A549 (cell line): ENCODE measurements around the gene CCSER1. TPM values are rescaled to one million over a fixed set of nuclear protein-coding genes. Genes with fewer than 3 reads are reported as not detected.
"Not testable (repeated sequence)": the region's sequence is repeated elsewhere in the genome, so short reads cannot be mapped to it uniquely, and the experiment has no call there.

Source experiments
- ATAC-seq, 2 experiments: fragments of 200-7000 bp in 1 of 2; fragments of >200 bp in 1 of 2; cut with Nextera tagmentation in 1 of 2; cut with Tn5 transposase in 1 of 2; 3 replicates each; pipeline versions ENCODE4 v1.8.0 to v1.9.1; 2018 to 2020; ENCODE audit warnings: mild to moderate bottlenecking in 1 of 2, moderate library complexity in 1 of 2
- CTCF ChIA-PET: fragments of 300-600 bp; sonication (Branson Sonifier 250); formaldehyde crosslinking; extraction: SDS; loops from one replicate; lab custom pipeline; 2021; ENCODE audit warnings: antibody characterized with exemption, inconsistent platforms; lab: Yijun Ruan, JAX
- POLR2A ChIA-PET: fragments of 350-600 bp; formaldehyde crosslinking; extraction: SDS; loops from one replicate; lab custom pipeline; 2021; ENCODE audit warnings: antibody characterized with exemption, inconsistent platforms; lab: Yijun Ruan, JAX
- DNase-seq, 2 experiments: peaks; one replicate each; pipeline versions ENCODE4 v3.0.0 to v3.0.0-alpha.2; 2011 to 2016; ENCODE audit warnings: low read depth in 1 of 2, low spot score in 1 of 2
- FAIRE-seq: peaks from 2 replicates; lab custom pipeline; 2011; peaks lifted over from hg19 to GRCh38; lab: Jason Lieb, UNC
- H3K27ac ChIP-seq, 2 experiments: fragments of >200 bp; sonication (Bioruptor Twin); formaldehyde crosslinking; 3 replicates each; pipeline ENCODE4 v1.5.1; 2016 to 2017
- H3K4me1 ChIP-seq: fragments of >200 bp; sonication (Bioruptor Twin); formaldehyde crosslinking; 3 replicates; pipeline ENCODE4 v1.6.1; 2016
- H3K4me2 ChIP-seq: fragments of >200 bp; sonication (Bioruptor Twin); formaldehyde crosslinking; 3 replicates; pipeline ENCODE4 v1.6.1; 2016
- H3K4me3 ChIP-seq: fragments of >200 bp; sonication (Bioruptor Twin); formaldehyde crosslinking; 3 replicates; pipeline ENCODE4 v1.5.1; 2016
- H3K9me3 ChIP-seq: fragments of >200 bp; sonication (Bioruptor Twin); formaldehyde crosslinking; 3 replicates; pipeline ENCODE4 v1.6.1; 2016
- CBX2 ChIP-seq: fragments of 200-600 bp; sonication (generic); IDR thresholded peaks from 2 replicates; pipeline ENCODE4 v1.6.1; 2016; ENCODE audit warnings: low read depth, mild to moderate bottlenecking, borderline replicate concordance
- CHD4 ChIP-seq: fragments of 200-600 bp; sonication (generic); IDR thresholded peaks from 2 replicates; pipeline ENCODE4 v1.6.1; 2016; ENCODE audit warnings: antibody characterized with exemption, mild to moderate bottlenecking, borderline replicate concordance
- HOXB13 ChIP-seq: fragments of 250-450 bp; sonication (Bioruptor Pico); IDR thresholded peaks from 2 replicates; pipeline ENCODE4 v1.5.0; 2020; ENCODE audit warnings: low read depth, mild to moderate bottlenecking, moderate library complexity
- JUN ChIP-seq, 2 experiments: fragments of >200 bp; sonication (Bioruptor Twin); formaldehyde crosslinking; IDR thresholded peaks; 2 replicates in 1 of 2; 3 replicates in 1 of 2; pipeline ENCODE4 v1.6.1; 2016 to 2017
- NFE2L2 ChIP-seq: fragments of 150-350 bp; conservative IDR thresholded peaks from 2 replicates; pipeline ENCODE4 v1.6.1; 2014; ENCODE audit warnings: low read length
- NR3C1 ChIP-seq: fragments of >200 bp; sonication (Bioruptor Twin); formaldehyde crosslinking; IDR thresholded peaks from 3 replicates; pipeline ENCODE4 v1.6.1; 2017
- RAD21 ChIP-seq, 2 experiments: fragments of >200 bp in 1 of 2; sonication (Bioruptor Twin) in 1 of 2; formaldehyde crosslinking in 1 of 2; IDR thresholded peaks in 1 of 2; conservative IDR thresholded peaks in 1 of 2; 2 replicates in 1 of 2; 3 replicates in 1 of 2; pipeline ENCODE4 v1.6.1; 2012 to 2018; ENCODE audit warnings: inconsistent platforms in 1 of 2
- RARB ChIP-seq: fragments of 250-450 bp; sonication (Bioruptor Pico); IDR thresholded peaks from 2 replicates; pipeline ENCODE4 v1.8.0; 2021; ENCODE audit warnings: mild to moderate bottlenecking, moderate library complexity
- WGBS: methylation state at CpG from one replicate; pipeline ENCODE4 v1.1.6; 2017; ENCODE audit errors: missing lambda C conversion rate; 5-methylcytosine and 5-hydroxymethylcytosine counted together
- polyA plus RNA-seq, 4 experiments: library from polyadenylated mRNA; depleted of rRNA in 3 of 4; stranded (reverse); fragments of >200 nt; fragmentation: RNase III in 1 of 4; extraction: RNeasy Plus Mini Kit Qiagen cat#74134 plus additional on column Dnase treatment in 1 of 4; gene quantifications; 2 replicates in 3 of 4; 3 replicates in 1 of 4; pipeline ENCODE4 v1.2.3, GENCODE V29; 2011 to 2017
- TF ChIP-seq, protein P1 (sequence below): fragments of 450-650 bp; IDR thresholded peaks from 2 replicates; pipeline ENCODE4 v1.6.1; 2014; ENCODE audit warnings: antibody characterized with exemption
- TF ChIP-seq, protein P2 (sequence below): IDR thresholded peaks from 2 replicates; pipeline ENCODE4 v1.6.1; 2012
- TF ChIP-seq, protein P3 (sequence below): fragments of 200-600 bp; sonication (generic); IDR thresholded peaks from 2 replicates; pipeline ENCODE4 v1.6.1; 2016; ENCODE audit warnings: antibody characterized with exemption, mild to moderate bottlenecking, moderate library complexity
- TF ChIP-seq, protein P4 (sequence below): fragments of >200 bp; sonication (Bioruptor Twin); formaldehyde crosslinking; IDR thresholded peaks from 3 replicates; pipeline ENCODE4 v1.6.1; 2016

CCSER1 gene
- polyA plus RNA-seq, 2 of the 4 experiments (the other 2 are of a cell fraction), result 0.06 TPM; not detected in 1

DNA sequence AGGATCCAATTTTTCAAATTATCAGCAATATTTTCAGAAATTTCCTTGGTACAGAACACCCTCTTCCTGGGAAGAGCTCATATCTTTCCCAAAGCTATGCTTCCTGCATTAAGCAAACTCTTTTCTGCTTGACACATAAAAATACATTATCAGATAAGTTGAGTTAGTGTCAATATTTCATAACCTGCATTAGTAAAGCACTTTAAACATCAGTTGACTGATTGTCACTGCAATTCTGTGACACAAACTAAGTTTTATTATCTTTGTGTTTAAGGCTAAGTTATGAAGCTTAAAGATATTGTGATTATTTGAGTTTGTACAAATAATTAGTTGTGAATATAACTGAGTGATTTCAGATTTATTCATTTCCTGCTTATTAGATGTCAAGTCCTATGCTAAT lies 1131.1 kb downstream of the CCSER1 start (continued):
- TF ChIP-seq, protein P1, sequence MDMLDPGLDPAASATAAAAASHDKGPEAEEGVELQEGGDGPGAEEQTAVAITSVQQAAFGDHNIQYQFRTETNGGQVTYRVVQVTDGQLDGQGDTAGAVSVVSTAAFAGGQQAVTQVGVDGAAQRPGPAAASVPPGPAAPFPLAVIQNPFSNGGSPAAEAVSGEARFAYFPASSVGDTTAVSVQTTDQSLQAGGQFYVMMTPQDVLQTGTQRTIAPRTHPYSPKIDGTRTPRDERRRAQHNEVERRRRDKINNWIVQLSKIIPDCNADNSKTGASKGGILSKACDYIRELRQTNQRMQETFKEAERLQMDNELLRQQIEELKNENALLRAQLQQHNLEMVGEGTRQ, result no peak
- TF ChIP-seq, protein P2, sequence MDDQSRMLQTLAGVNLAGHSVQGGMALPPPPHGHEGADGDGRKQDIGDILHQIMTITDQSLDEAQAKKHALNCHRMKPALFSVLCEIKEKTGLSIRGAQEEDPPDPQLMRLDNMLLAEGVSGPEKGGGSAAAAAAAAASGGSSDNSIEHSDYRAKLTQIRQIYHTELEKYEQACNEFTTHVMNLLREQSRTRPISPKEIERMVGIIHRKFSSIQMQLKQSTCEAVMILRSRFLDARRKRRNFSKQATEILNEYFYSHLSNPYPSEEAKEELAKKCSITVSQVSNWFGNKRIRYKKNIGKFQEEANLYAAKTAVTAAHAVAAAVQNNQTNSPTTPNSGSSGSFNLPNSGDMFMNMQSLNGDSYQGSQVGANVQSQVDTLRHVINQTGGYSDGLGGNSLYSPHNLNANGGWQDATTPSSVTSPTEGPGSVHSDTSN, result no peak

DNA sequence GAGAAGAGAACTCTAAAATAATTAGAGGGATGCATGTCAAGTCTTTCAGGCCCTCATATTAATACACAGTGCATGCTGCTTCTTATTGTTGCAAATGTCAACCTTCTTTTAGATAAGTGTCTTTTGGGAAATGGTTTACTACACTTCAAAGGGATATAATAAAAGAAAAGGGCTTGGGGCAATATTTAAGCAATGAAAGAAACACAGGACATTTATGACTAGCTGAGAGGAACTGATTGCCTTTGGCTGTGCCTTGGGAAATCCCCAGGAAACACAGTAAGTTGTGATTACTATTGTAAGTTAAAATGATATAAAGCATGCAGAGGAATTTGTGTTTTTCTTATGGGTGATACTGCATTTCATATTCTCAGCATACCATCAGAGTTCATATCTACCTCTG lies 1140.3 kb downstream of the CCSER1 start:
- no peak for FAIRE-seq

DNA sequence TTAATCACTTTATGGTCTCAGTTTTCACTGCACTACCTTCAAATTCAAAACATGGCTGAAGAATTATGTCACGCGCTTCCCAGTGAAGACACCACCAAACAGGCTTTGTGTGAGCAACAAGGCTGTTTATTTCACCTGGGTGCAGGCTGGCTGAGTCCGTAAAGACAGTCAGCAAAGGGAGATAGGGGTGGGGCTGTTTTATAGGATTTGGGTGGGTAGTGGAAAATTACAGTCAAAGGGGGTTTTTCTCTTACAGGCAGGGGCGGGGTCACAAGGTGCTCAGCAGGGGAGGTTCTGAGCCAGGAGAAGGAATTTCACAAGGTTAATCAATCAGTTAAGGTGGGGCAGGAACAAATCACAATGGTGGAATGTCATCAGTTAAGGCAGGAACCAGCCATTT lies 1141.3 kb downstream of the CCSER1 start:
- H3K4me2 ChIP-seq, H3K4me3 ChIP-seq, H3K9me3 ChIP-seq, ATAC-seq, DNase-seq, CTCF ChIA-PET, FAIRE-seq, H3K27ac ChIP-seq, H3K4me1 ChIP-seq, POLR2A ChIA-PET: not testable (repeated sequence)
- WGBS, result 69% methylated on average over 4 of the region's 4 CpGs

More for the DNA sequence above, 1140.3 kb downstream of the CCSER1 start:
- no peak for ATAC-seq
- Histone ChIP-seq H3K4me1 (no peaks in the 10 kb centered on the region), H3K4me3 (no peak overlapping the region), H3K27ac (no peak overlapping the region), H3K9me3 (no peaks in the 10 kb centered on the region), H3K4me2 (no peak overlapping the region)
- ChIA-PET CTCF (no interaction called here), POLR2A (no interaction called here)
- TF ChIP-seq, protein P3, sequence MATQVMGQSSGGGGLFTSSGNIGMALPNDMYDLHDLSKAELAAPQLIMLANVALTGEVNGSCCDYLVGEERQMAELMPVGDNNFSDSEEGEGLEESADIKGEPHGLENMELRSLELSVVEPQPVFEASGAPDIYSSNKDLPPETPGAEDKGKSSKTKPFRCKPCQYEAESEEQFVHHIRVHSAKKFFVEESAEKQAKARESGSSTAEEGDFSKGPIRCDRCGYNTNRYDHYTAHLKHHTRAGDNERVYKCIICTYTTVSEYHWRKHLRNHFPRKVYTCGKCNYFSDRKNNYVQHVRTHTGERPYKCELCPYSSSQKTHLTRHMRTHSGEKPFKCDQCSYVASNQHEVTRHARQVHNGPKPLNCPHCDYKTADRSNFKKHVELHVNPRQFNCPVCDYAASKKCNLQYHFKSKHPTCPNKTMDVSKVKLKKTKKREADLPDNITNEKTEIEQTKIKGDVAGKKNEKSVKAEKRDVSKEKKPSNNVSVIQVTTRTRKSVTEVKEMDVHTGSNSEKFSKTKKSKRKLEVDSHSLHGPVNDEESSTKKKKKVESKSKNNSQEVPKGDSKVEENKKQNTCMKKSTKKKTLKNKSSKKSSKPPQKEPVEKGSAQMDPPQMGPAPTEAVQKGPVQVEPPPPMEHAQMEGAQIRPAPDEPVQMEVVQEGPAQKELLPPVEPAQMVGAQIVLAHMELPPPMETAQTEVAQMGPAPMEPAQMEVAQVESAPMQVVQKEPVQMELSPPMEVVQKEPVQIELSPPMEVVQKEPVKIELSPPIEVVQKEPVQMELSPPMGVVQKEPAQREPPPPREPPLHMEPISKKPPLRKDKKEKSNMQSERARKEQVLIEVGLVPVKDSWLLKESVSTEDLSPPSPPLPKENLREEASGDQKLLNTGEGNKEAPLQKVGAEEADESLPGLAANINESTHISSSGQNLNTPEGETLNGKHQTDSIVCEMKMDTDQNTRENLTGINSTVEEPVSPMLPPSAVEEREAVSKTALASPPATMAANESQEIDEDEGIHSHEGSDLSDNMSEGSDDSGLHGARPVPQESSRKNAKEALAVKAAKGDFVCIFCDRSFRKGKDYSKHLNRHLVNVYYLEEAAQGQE, result no peak
- TF ChIP-seq CBX2, result no peak
- no peak for DNase-seq

DNA sequence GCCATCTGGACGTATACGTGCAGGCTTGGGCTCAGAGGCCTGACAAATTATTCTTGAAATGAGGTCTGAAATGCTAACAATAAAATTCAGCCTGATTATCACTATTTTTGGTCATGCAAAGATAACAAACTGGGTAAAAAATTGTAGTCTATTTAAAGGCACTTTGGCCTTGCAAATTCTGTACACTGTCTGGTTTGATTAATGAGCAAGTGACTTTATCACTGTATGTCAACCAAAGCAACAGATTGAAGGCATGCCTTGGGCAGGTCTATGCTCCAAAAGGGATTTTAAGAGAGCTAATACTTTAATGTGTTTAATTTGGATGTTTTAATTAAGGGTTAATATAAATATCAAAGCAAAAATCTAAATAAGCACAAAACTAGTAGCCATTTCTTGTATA lies 1141.7 kb downstream of the CCSER1 start:
- no peaks in the 10 kb centered on the region for H3K4me1 ChIP-seq
- POLR2A ChIA-PET, result no interaction called here
- no peak overlapping the region for H3K4me3 ChIP-seq
- no peak overlapping the region for H3K4me2 ChIP-seq
- no peak for ATAC-seq
- H3K9me3 ChIP-seq, result no peaks in the 10 kb centered on the region
- H3K27ac ChIP-seq, result no peak overlapping the region
- CTCF ChIA-PET, result no interaction called here
- TF ChIP-seq, protein P2, result no peak
- TF ChIP-seq JUN (IDR thresholded peaks at IDR 0.05), result no peak
- TF ChIP-seq NFE2L2, result no peak
- no peak for TF ChIP-seq NR3C1
- no peak for TF ChIP-seq RAD21 (conservative IDR thresholded peaks at IDR 0.05 in 1 of 2, IDR thresholded peaks at IDR 0.05 in 1 of 2)
- TF ChIP-seq CHD4, result no peak
- TF ChIP-seq, protein P4, sequence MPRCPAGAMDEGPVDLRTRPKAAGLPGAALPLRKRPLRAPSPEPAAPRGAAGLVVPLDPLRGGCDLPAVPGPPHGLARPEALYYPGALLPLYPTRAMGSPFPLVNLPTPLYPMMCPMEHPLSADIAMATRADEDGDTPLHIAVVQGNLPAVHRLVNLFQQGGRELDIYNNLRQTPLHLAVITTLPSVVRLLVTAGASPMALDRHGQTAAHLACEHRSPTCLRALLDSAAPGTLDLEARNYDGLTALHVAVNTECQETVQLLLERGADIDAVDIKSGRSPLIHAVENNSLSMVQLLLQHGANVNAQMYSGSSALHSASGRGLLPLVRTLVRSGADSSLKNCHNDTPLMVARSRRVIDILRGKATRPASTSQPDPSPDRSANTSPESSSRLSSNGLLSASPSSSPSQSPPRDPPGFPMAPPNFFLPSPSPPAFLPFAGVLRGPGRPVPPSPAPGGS, result no peak
- TF ChIP-seq RARB, result no peak
- TF ChIP-seq HOXB13 (CRISPR knock-in tag), result no peak
- WGBS, result 80% methylated on average over 2 of the region's 2 CpGs
- no peak for FAIRE-seq
- DNase-seq, result no peak
